GM21515 (cell line): ENCODE data around the gene ITM2B.

Source experiments
- ATAC-seq: cut with Tn5 transposase; IDR thresholded peaks from one replicate; pipeline ENCODE4 v1.9.1; 2021; ENCODE audit not compliant: unreplicated experiment

The ITM2B gene

GRCh38 chr13:48302871-48303358, 69.9 kb downstream of the ITM2B start:
- ATAC-seq: no peak

- peak; percentile 78 for ATAC-seq
Observed at GRCh38 chr13:48303359-48304142, 70.5 kb downstream of the ITM2B start, which contains the start of gene RB1. Gene RB1, plus strand, starts transcription at chr13:48303751. Its CDS starts 162 bp downstream, at chr13:48303913.

DNA sequence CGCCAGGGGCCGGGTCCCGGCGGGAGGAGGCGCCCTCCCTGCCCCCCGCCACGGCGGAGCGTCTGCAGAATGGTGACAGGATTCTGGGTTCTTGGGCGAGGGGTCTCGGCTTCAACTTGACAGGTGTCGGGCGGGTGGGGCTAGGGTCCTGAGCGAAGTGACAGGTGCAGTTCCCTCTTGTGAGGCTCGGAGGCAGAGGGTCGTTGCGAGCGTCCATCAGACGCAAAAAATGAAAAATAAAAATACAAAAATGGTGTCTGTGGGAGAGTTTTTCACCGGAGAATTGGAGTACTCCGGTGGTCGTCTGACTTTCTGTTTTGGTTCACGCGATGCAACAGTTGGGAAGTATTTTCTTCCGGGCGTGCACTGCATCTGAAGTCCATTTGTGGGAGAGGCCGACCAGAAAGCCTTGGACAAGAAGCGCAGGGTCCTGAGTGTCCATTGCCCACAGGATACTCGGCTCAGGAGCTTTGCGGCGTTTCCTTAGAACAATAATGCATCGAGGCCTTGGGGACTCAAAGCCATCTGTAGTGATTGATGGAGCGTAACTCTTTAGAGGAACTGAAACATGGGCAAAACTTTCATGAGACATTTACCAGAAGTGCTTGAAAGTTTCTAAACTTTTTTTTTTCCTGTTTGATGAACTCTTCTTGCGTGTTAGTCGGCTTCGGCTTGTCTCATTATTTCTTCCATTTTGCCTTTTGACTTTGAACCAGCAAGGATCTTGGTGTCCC, 71.3 kb downstream of the ITM2B start:
- peak; percentile 68 for ATAC-seq

DNA sequence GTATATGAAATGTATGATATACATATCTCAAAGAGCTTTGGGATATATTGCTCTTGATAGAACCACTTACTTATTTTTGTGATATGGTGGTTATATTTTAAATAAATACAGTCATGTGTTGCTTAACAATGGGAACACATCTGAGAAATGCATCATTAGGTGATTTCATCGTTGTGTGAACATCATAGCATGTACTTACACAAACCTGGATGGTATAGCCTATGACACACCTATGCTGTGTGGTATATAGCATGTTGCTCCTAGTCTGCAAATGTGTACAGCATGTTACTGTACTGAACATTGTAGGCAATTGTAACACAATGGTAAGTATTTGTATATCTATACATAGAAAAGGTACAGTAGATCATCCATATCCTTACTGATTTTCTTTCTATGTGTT, 78.2 kb downstream of the ITM2B start:
- ATAC-seq: no peak

DNA sequence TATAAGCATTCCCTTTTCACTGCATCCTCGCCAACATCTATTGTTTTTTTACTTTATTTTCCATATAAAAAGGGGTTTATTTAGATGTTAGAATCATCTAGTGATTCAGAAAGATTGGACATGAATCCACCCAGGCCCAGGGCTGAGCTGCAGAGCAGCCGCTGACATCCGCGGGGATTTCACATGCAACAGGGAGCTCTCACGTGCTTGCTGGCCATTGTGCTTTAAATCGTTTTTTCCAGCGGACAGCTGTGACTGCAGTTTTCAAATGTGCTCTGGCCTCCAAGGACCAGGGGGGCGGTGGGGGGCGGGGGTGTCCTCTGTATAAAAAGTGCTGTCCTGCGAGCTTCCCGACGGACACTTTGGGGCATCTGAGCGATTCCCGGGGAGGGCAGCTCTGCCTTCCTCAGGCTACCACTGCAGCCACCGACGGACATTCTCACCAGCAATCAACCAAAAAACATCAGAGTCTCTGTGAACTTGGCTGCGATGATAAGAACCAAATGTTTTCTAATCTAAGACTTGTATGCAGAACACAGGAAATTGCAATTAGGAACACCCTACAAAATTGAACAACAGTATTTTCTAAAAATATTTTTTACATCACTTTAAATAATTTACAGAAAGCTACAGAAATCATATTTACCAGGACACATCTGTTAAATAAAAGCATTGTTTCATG, 83.1 kb downstream of the ITM2B start:
- no peak for ATAC-seq

- ATAC-seq: no peak
Observed at GRCh38 chr13:48316826-48317510, 84.0 kb downstream of the ITM2B start.

DNA sequence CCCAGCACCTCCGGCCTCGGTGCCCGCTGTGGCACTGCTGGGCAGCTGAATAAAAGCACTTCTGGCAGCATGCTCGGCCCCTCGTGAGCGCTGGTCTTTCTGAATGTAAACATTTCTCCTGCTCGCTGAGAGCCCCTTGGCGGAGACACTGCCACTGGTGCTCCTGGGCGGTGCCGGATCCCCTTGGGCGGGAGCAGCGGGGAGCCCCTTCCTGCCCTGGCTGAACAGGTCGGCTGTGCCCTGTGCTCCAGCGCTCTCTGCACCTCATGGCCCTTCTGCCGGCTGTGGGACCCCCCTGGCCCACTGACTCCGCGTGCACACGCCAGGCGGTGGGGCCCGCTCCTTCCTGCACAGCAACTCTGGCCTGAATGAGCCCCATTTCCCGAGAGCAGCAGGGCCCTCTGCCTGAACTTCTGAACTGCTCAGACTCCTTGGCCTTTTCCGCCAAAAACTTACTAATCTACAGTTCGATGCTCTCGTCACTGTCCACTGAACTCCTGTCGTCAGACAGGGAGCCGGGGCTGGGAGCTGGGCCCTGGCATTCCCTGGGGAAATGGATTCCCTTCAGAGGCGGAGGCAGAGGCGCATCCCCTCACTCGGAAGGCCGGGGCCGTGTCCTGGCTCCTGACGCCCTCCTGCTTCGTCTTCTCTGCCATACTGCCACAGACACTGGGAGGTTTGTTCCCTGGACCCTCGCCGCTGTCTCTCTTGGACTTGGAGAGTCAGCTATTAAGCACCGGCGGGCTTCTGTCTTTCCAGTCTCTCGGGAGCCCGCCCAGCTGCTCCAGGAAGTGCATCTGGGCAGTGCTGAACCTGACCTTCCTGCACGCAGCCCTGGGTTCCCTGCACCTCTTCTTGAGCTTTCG, 84.7 kb downstream of the ITM2B start:
- ATAC-seq: no peak

DNA sequence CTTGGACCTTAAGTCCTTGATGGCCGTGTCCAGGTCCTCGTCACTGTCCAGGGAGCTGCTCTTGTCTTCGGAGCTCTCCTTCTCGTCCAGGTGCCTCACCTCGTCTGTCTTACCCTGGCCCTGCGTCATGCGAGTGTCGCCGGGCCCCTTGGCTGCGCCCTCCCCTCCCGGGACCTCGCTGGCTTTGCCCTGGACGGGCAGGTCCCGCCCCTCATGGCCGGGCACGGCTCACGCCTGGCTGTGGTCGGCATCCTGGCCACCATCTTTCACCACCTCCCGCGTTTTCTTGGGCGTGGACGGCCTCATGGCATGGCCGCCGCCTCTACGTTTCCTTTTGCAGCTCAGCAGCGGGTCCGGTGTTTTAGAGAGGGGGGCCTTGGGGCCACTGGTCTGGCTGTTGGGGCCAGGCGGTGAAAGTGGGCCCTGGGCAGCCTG, 85.4 kb downstream of the ITM2B start:
- no peak for ATAC-seq

DNA sequence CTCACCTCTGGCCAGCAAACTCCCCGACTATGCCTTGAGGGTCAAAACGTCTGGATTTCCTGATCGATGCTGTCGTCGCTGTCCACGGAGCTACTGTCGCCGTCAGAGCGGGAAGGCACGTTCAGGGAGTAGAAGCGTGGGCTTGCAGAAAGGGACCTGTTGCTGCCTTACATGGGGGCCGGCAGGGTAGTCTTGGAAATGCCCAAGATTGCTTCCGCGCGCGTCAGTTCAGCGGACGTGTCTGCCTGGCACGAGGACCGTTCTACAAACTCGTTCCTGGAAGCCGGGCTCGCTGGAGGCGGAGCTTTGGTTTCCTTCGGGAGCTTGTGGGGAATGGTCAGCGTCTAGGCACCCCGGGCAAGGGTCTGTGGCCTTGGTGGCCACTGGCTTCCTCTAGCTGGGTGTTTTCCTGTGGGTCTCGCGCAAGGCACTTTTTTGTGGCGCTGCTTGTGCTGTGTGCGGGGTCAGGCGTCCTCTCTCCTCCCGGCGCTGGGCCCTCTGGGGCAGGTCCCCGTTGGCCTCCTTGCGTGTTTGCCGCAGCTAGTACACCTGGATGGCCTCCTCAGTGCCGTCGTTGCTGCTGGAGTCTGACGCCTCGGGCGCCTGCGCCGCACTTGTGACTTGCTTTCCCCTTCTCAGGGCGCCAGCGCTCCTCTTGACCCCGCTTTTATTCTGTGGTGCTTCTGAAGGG, 86.0 kb downstream of the ITM2B start:
- no peak for ATAC-seq
